ENCODE measurements around the gene OR4C12. TPM values are rescaled to one million over a fixed set of nuclear protein-coding genes. Genes with fewer than 3 reads are reported as not detected.
"Not testable (repeated sequence)": the region's sequence is repeated elsewhere in the genome, so short reads cannot be mapped to it uniquely, and the experiment has no call there.

Gene OR4C12
- total RNA-seq = not detected in 2 replicates

- DNase-seq (ENCODE audit: low read depth); H3K27me3 ChIP-seq (ENCODE audit: control insufficient read depth, insufficient read depth, low read length); H3K36me3 ChIP-seq (ENCODE audit: control insufficient read depth, insufficient read depth, low read length); H3K4me3 ChIP-seq (ENCODE audit: low read depth, low read length): not testable (repeated sequence)
Measured at GRCh38 chr11:49982435-49982834, at the start of gene OR4C12. OR4C12 (minus strand) TSS chr11:49982535; CDS start chr11:49982501, 34 bp downstream.

GRCh38 chr11:50030193-50030592, 47.9 kb upstream of the OR4C12 start:
- Histone ChIP-seq H3K27me3 (ENCODE audit: control insufficient read depth, insufficient read depth, low read length) (no peaks in the 10 kb centered on the region), H3K4me3 (ENCODE audit: low read depth, low read length) (no peak overlapping the region), H3K36me3 (ENCODE audit: control insufficient read depth, insufficient read depth, low read length) (no peaks in the 10 kb centered on the region)
- no peak for DNase-seq (ENCODE audit: low read depth)
- no peak for TF ChIP-seq CTCF (IDR thresholded peaks at IDR 0.05; ENCODE audit: insufficient read depth, low read length, poor library complexity, severe bottlenecking)

GRCh38 chr11:49995565-49995964, 13.2 kb upstream of the OR4C12 start:
- no peak overlapping the region for H3K4me3 ChIP-seq (ENCODE audit: low read depth, low read length)
- no peak for DNase-seq (ENCODE audit: low read depth)
- TF ChIP-seq CTCF (IDR thresholded peaks at IDR 0.05; ENCODE audit: insufficient read depth, low read length, poor library complexity, severe bottlenecking) = peak; percentile 18
- no peaks in the 10 kb centered on the region for H3K36me3 ChIP-seq (ENCODE audit: control insufficient read depth, insufficient read depth, low read length)
- no peaks in the 10 kb centered on the region for H3K27me3 ChIP-seq (ENCODE audit: control insufficient read depth, insufficient read depth, low read length)

GRCh38 chr11:49973439-49973838, 8.9 kb downstream of the OR4C12 start:
- not testable (repeated sequence) for H3K27me3 ChIP-seq (ENCODE audit: control insufficient read depth, insufficient read depth, low read length); DNase-seq (ENCODE audit: low read depth); H3K36me3 ChIP-seq (ENCODE audit: control insufficient read depth, insufficient read depth, low read length); H3K4me3 ChIP-seq (ENCODE audit: low read depth, low read length)

GRCh38 chr11:49952091-49952490, 30.2 kb downstream of the OR4C12 start, which contains the start of gene OR4C13:
OR4C13 (plus strand) TSS chr11:49952391; CDS start chr11:49952423, 32 bp downstream.
- Histone ChIP-seq H3K27me3 (ENCODE audit: control insufficient read depth, insufficient read depth, low read length) (no peaks in the 10 kb centered on the region), H3K36me3 (ENCODE audit: control insufficient read depth, insufficient read depth, low read length) (no peaks in the 10 kb centered on the region), H3K4me3 (ENCODE audit: low read depth, low read length) (no peak within 1 kb of the TSS)
- no peak for TF ChIP-seq CTCF (IDR thresholded peaks at IDR 0.05; ENCODE audit: insufficient read depth, low read length, poor library complexity, severe bottlenecking)
- no peak for DNase-seq (ENCODE audit: low read depth)

- H3K27me3 ChIP-seq (ENCODE audit: control insufficient read depth, insufficient read depth, low read length); DNase-seq (ENCODE audit: low read depth); H3K36me3 ChIP-seq (ENCODE audit: control insufficient read depth, insufficient read depth, low read length); H3K4me3 ChIP-seq (ENCODE audit: low read depth, low read length): not testable (repeated sequence)
Measured at GRCh38 chr11:49948701-49949100, 33.6 kb downstream of the OR4C12 start.

Other genes starting within 250 kb of the OR4C12 start
- gene OR4C13, start 30.1 kb downstream of the OR4C12 start, total RNA-seq = not detected in 2 replicates
- gene OR4C45, start 50.3 kb upstream of the OR4C12 start, total RNA-seq = not detected in 2 replicates